Activated naive CD8-positive, alpha-beta T cell (primary cell): ENCODE data around the gene ZSWIM8.
"Not testable (repeated sequence)": the region's sequence is repeated elsewhere in the genome, so short reads cannot be mapped to it uniquely, and the experiment has no call there.

ENCODE experiments used
- H3K27ac Mint-ChIP-seq: one replicate; pipeline ENCODE4 v1.8.0; 2021; ENCODE audit warnings: mixed read lengths
- H3K27me3 Mint-ChIP-seq: one replicate; pipeline ENCODE4 v1.8.0; 2021; ENCODE audit warnings: mixed read lengths
- H3K36me3 Mint-ChIP-seq: one replicate; pipeline ENCODE4 v1.8.0; 2021; ENCODE audit warnings: mixed read lengths
- H3K4me1 Mint-ChIP-seq: one replicate; pipeline ENCODE4 v1.8.0; 2021; ENCODE audit warnings: low read depth, mixed read lengths
- H3K4me3 Mint-ChIP-seq: one replicate; pipeline ENCODE4 v1.8.0; 2021; ENCODE audit warnings: mild to moderate bottlenecking, mixed read lengths
- H3K9me3 Mint-ChIP-seq: one replicate; pipeline ENCODE4 v1.8.0; 2021; ENCODE audit warnings: low read depth, mixed read lengths

ZSWIM8 gene

DNA sequence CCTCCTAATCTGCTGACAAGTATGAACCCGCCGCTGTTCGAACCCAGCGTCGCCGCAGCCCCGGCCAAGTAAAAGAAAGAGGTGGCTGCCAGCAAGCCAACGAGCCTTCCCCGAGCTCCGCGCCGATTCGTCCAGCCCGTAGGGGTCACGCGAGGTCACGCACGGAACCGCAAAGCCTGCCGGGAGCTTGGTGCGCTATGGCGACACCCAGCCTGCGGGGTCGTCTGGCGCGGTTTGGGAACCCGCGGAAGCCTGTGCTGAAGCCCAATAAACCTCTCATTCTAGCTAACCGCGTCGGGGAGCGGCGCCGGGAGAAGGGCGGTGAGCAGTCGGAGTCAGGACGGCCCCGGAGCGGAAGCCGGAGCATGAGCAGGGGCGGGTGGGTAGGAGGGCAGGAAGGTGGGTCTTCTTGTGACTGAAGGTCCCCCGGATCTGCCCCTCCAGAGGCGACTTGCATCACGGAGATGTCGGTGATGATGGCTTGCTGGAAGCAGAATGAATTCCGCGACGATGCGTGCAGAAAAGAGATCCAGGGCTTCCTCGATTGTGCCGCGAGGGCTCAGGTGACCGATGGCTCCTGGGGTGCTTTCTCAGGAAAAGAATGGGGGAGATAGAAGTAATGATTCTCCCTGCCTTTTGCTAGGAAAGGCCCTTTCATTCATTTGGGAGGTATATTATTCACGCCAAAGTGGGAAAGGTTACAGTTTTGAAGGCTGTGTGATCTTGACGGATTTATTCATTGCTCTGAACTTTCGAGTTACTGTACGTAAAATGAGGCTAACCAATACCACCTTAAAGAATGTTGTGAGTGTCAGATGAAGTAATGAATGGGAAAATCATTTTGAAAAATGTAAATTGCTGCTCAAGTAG, 3.3 kb upstream of the ZSWIM8 start, which contains the start of gene CHCHD1:
Gene CHCHD1, plus strand, starts transcription at position 170 of the 870 bp plus-strand sequence. Its CDS starts 28 bp downstream, at position 198.
- peak within 1 kb of the TSS; percentile 100 for H3K4me3 Mint-ChIP-seq
- H3K27me3 Mint-ChIP-seq: no peaks in the 10 kb centered on the region
- H3K4me1 Mint-ChIP-seq: peaks cover 52% of the 10 kb centered on the region
- H3K36me3 Mint-ChIP-seq: peaks cover 5% of the 10 kb centered on the region
- H3K9me3 Mint-ChIP-seq: no peaks in the 10 kb centered on the region
- H3K27ac Mint-ChIP-seq: peak within 1 kb of the TSS; percentile 99

DNA sequence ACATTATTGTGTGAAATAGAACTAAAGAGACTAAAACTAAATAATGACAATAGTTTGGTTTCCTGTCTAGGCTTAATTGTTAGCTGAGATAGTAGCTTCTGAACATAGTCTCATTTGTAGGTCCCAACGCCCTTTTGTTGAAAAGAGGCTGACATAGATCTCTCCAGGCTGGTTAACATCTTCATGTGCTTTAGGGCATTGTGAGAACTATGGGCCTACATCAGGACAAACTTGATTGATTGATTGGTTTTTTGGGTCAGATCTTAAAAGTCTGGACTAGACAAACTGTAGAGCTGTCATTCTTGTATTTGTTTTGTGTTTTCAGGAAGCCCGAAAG, 2.7 kb upstream of the ZSWIM8 start:
- Mint-ChIP-seq H3K9me3 (no peaks in the 10 kb centered on the region), H3K4me1 (peaks cover 55% of the 10 kb centered on the region), H3K27ac (peak overlapping the region; percentile 99), H3K4me3 (peak overlapping the region; percentile 100), H3K36me3 (peaks cover 5% of the 10 kb centered on the region), H3K27me3 (no peaks in the 10 kb centered on the region)

DNA sequence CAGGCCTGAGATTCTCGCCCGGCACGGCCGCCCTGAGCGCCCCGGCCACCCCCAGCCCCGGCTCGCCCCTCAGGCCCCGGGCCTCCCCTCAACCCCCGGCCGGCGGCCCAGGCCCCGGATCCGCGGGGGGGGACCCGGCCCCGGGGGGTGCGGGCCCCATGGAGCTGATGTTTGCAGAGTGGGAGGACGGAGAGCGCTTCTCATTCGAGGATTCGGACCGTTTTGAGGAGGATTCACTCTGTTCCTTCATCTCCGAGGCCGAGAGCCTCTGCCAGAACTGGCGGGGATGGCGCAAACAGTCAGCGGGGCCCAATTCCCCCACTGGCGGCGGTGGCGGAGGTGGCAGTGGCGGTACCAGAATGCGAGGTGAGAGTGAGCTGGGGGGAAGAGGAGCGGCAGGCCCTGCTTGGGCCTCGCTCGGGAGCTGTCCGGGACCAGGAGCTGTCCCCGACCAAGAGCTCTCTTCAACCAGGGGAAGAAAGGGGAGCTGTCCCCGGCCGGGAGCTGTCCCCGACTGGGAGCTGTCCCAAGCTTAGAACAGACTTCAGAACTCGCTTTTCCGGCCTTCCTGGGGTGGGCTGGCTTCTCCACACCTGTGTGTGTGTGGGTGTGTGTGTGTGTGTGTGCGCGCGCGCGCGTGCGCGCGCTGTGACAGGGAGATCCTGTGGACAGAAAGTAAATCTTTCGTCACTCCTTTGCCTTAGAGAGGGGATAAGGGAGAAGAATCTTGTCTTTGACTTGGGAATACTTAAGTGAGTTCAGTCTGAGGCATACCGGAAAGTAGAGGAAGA, 510 bp downstream of the ZSWIM8 start:
- H3K36me3 Mint-ChIP-seq: peaks cover 2% of the 10 kb centered on the region
- no peaks in the 10 kb centered on the region for H3K9me3 Mint-ChIP-seq
- H3K4me1 Mint-ChIP-seq: peaks cover 46% of the 10 kb centered on the region
- no peaks in the 10 kb centered on the region for H3K27me3 Mint-ChIP-seq
- peak overlapping the region; percentile 93 for H3K4me3 Mint-ChIP-seq
- peak overlapping the region; percentile 95 for H3K27ac Mint-ChIP-seq

DNA sequence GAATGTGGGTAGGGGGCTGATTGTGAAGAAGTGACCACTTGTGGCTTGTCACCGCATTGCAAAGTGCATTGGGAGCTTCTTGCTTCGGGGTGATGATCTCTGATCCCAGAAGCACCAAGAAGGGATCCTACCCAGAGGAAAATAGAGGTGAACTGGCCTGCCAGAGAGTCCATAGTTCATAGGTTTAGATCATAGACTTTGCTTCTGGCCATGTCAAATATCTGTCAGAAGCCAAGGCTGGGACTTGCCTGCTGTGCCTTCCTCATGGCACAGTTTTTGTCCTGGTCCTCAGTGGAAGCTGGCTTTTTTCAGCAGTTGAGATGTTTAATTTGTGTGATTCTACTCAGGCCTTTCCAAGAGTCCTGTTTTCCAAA, 1.1 kb downstream of the ZSWIM8 start:
- Mint-ChIP-seq H3K27me3 (no peaks in the 10 kb centered on the region), H3K36me3 (peaks cover 2% of the 10 kb centered on the region), H3K9me3 (no peaks in the 10 kb centered on the region), H3K27ac (peak overlapping the region; percentile 95), H3K4me1 (peaks cover 43% of the 10 kb centered on the region), H3K4me3 (peak overlapping the region; percentile 93)

DNA sequence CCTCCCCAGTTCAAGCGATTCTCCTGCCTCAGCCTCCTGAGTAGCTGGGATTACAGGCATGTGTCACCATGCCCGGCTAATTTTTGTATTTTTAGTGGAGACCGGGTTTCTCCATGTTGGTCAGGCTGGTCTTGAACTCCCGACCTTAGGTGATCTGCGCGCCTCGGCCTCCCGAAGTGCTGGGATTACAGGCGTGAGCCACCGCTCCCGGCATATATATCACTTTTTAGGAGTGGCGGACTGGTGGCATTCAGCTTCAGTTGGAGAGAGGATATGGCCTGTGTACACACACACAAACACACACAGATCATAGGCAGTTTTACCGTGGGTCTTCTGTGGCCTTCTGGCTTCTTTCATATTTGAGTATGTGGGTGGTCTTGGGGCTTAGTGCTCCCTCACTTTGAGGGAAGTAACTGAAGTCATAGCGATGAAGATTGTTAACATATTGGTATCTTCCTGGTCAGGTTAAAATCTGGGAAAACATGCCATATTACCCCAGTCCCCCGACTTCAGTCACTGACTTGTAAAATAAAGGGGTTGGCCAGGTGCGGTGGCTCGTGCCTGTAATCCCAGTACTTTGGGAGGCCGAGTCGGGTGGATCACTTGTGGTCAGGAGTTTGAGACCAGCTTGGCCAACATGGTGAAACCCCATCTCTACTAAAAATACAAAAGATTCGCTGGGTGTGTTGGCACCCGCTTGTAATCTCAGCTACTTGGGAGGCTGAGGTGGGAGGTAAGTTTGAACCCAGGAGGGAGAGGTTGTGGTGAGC, 1.8 kb downstream of the ZSWIM8 start:
- not testable (repeated sequence) for H3K27me3 Mint-ChIP-seq, H3K9me3 Mint-ChIP-seq, H3K36me3 Mint-ChIP-seq
- Mint-ChIP-seq H3K4me3 (peak overlapping the region; percentile 61), H3K4me1 (peaks cover 39% of the 10 kb centered on the region), H3K27ac (peak overlapping the region; percentile 47)

DNA sequence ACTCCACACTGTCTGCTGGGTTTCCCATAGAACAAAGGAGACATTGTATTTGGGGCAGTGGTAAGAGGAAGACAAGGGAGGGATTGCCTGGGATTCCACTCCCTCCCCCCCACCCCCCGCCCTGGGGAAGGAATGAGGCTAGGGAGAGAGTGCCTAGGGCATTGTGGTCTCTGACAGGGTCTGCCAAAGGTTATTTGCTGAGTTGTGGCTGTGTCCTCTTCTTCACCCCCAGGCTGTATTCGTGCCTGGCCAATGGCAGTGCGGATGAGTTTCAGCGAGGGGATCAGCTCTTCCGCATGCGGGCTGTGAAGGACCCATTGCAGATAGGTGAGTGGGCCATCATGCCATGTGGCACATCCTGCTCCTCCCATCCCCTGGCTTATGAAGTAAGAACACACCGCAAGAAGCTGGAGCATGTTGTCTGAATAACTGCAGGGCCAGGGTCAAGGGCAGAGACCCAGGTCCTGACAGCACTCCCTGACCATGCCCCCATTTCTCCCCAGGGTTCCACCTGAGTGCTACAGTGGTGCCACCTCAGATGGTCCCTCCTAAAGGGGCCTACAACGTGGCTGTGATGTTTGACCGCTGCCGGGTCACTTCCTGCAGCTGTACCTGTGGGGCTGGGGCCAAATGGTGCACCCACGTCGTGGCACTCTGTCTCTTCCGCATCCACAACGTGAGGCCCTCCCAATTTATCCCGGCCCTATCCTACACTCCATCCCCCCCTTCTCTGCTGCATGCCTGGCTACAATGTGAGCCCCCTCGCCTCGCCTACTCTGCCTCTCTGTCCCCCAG, 3.7 kb downstream of the ZSWIM8 start:
- Mint-ChIP-seq H3K27me3 (no peaks in the 10 kb centered on the region), H3K36me3 (peaks cover 4% of the 10 kb centered on the region), H3K9me3 (no peaks in the 10 kb centered on the region), H3K27ac (no peak overlapping the region), H3K4me1 (peaks cover 26% of the 10 kb centered on the region), H3K4me3 (no peak overlapping the region)

DNA sequence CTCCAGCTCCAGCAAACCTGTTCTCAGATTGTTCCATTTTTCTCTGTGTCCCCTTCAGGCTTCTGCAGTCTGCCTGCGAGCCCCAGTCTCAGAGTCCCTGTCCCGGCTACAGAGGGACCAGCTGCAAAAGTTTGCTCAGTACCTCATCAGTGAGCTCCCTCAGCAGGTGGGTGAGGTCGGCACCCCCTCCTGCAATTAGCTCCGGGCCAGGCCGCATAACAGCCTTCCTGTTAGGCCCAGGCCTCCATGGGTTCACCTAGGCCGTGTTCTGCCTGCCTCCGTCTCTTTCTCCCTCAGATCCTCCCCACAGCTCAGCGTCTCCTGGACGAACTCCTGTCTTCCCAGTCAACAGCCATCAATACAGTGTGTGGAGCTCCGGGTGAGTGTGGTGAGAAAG, 4.3 kb downstream of the ZSWIM8 start:
- H3K9me3 Mint-ChIP-seq: no peaks in the 10 kb centered on the region
- H3K36me3 Mint-ChIP-seq: peaks cover 4% of the 10 kb centered on the region
- H3K27ac Mint-ChIP-seq: no peak overlapping the region
- H3K4me1 Mint-ChIP-seq: peaks cover 24% of the 10 kb centered on the region
- H3K27me3 Mint-ChIP-seq: no peaks in the 10 kb centered on the region
- no peak overlapping the region for H3K4me3 Mint-ChIP-seq

DNA sequence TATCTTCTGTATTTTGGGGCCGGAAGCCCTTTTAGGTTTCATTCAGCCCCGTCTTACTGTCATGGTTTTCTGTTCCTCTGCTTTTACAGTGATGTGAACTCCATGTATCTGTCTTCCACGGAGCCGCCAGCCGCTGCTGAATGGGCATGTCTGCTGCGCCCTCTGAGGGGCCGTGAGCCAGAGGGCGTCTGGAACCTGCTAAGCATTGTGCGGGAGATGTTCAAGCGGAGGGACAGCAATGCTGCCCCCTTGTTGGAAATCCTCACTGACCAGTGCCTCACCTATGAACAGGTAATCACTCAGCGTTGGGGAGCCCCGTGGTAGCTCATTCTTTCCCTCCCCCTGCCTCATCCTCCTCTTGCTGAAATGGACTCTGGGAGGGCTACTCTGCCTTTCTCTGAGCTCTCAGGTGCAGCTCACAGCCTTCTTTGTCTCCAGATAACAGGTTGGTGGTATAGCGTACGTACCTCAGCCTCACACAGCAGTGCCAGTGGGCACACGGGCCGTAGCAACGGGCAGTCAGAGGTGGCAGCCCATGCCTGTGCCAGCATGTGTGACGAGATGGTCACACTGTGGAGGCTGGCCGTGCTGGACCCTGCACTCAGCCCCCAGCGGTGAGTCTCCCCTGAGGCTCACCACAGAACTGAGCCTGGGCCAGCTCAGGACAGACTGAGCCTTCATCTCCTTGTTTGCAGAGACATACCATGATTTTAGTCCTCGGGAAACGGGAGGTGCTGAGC, 5.7 kb downstream of the ZSWIM8 start:
- no peak overlapping the region for H3K4me3 Mint-ChIP-seq
- H3K9me3 Mint-ChIP-seq: no peaks in the 10 kb centered on the region
- H3K27me3 Mint-ChIP-seq: no peaks in the 10 kb centered on the region
- H3K4me1 Mint-ChIP-seq: peaks cover 17% of the 10 kb centered on the region
- no peak overlapping the region for H3K27ac Mint-ChIP-seq
- peaks cover 4% of the 10 kb centered on the region for H3K36me3 Mint-ChIP-seq

DNA sequence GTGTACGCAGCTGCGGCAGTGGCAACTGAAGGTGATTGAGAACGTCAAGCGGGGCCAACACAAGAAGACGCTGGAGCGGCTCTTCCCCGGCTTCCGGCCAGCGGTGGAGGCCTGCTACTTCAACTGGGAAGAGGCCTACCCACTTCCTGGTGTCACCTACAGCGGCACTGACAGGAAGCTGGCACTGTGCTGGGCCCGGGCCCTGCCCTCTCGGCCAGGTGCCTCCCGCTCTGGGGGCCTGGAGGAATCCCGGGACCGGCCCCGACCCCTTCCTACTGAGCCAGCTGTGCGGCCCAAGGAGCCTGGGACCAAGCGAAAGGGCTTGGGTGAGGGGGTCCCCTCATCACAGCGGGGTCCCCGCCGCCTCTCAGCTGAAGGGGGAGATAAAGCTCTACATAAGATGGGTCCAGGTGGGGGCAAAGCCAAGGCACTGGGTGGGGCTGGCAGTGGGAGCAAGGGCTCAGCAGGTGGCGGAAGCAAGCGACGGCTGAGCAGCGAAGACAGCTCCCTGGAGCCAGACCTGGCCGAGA, 6.5 kb downstream of the ZSWIM8 start:
- Mint-ChIP-seq H3K36me3 (peaks cover 4% of the 10 kb centered on the region), H3K27me3 (no peaks in the 10 kb centered on the region), H3K4me1 (peaks cover 10% of the 10 kb centered on the region)

DNA sequence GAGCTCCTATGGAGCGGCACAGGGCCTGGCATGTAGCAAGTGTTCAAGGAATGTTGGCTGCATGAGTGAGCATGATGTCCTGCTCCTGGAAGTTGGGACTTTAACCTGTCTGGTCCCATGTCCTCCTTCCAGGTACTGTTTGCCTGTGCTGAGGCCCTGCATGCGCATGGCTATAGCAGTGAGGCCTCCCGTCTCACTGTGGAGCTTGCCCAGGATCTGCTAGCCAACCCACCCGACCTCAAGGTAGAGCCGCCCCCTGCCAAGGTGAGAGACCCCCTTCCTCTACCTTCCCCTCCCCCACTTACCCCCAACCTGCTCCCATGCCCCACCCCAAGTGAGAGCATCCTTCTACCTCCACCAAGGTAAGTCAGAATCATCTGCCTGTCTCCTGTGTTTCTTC, 8.1 kb downstream of the ZSWIM8 start:
- Mint-ChIP-seq H3K9me3 (no peaks in the 10 kb centered on the region), H3K27ac (peak overlapping the region; percentile 50), H3K4me3 (no peak overlapping the region), H3K36me3 (peaks cover 4% of the 10 kb centered on the region), H3K4me1 (peaks cover 3% of the 10 kb centered on the region), H3K27me3 (no peaks in the 10 kb centered on the region)

More for the DNA sequence above, 6.5 kb downstream of the ZSWIM8 start:
- Mint-ChIP-seq H3K27ac (no peak overlapping the region), H3K9me3 (no peaks in the 10 kb centered on the region), H3K4me3 (no peak overlapping the region)

DNA sequence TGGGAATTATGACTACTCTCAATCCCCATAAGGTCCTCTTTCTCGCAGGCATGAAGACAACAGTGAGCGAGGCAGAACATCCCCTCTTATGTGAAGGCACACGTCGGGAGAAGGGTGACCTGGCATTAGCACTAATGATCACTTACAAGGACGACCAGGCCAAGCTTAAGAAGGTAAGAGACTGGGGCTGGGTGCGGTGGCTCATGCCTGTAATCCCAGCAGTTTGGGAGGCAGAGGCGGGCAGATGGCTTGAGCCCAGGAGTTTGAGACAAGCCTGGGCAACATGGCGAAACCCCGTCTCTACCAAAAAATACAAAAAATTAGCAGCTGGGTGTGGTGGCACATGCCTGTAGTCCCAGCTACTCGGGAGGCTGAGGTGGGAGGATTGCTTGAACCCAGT, 10.1 kb downstream of the ZSWIM8 start:
- H3K4me1 Mint-ChIP-seq, H3K36me3 Mint-ChIP-seq, H3K4me3 Mint-ChIP-seq, H3K27me3 Mint-ChIP-seq, H3K27ac Mint-ChIP-seq, H3K9me3 Mint-ChIP-seq: not testable (repeated sequence)

DNA sequence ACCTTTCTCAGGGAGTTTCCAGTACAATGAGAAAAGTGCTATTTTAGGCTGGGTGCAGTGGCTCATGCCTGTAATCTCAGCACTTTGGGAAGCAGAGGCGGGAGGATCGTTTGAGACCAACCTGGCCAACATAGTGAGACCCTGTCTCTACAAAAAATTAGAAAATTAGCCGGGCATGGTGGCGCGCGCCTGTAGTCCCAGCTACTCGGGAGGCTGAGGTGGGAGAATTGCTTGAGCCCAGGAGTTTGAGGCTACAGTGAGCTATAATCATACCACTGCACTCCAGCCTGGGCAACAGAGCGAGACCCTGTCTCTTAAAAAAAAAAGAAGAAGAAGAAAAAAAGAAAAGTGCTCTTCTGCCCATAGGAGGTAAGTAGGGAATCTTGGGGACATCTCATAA, 10.6 kb downstream of the ZSWIM8 start:
- H3K36me3 Mint-ChIP-seq, H3K4me1 Mint-ChIP-seq, H3K9me3 Mint-ChIP-seq, H3K4me3 Mint-ChIP-seq, H3K27me3 Mint-ChIP-seq, H3K27ac Mint-ChIP-seq: not testable (repeated sequence)

DNA sequence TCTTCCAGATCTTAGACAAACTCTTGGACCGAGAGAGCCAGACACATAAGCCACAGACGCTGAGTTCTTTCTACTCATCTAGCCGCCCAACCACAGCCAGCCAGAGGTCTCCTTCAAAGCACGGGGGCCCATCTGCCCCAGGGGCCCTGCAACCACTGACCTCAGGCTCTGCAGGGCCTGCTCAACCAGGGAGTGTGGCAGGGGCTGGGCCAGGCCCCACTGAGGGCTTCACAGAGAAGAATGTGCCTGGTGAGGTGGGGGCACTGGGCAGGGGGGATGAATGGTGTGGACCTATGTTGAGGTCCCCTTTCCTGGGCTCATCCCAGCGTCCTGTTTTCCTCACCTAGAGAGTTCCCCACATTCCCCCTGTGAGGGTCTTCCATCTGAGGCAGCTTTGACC, 11.4 kb downstream of the ZSWIM8 start:
- Mint-ChIP-seq H3K4me1 (peaks cover 4% of the 10 kb centered on the region), H3K36me3 (peaks cover 4% of the 10 kb centered on the region), H3K27ac (no peak overlapping the region), H3K27me3 (no peaks in the 10 kb centered on the region), H3K9me3 (no peaks in the 10 kb centered on the region), H3K4me3 (no peak overlapping the region)
